D721Med (cell line): ENCODE measurements around the gene UCK2.

Source experiments
- DNase-seq: peaks from one replicate; pipeline ENCODE4 v3.0.0; 2011; ENCODE audit warnings: low spot score; ENCODE audit not compliant: insufficient read length
- FAIRE-seq: peaks from 2 replicates; lab custom pipeline; 2011; peaks lifted over from hg19 to GRCh38; lab: Jason Lieb, UNC
- CTCF ChIP-seq: IDR thresholded peaks from 2 replicates; pipeline ENCODE4 v1.5.1; 2012; ENCODE audit warnings: mild to moderate bottlenecking, control low read depth; ENCODE audit not compliant: insufficient read depth; ENCODE audit errors: missing control alignments

UCK2 gene

GRCh38 chr1:165954940-165955339, 127.5 kb downstream of the UCK2 start:
- peak; percentile 45 for DNase-seq
- FAIRE-seq = peak; percentile 87
- no peak for TF ChIP-seq CTCF

GRCh38 chr1:165958306-165958705, 130.9 kb downstream of the UCK2 start:
- peak; percentile 41 for FAIRE-seq
- no peak for DNase-seq
- TF ChIP-seq CTCF = no peak

- FAIRE-seq (no peak), DNase-seq (no peak)
- TF ChIP-seq CTCF = no peak
These were observed 132.7 kb downstream of the UCK2 start for GRCh38 chr1:165960136-165960535.

GRCh38 chr1:165960881-165961280, 133.5 kb downstream of the UCK2 start:
- FAIRE-seq (no peak), DNase-seq (no peak)
- TF ChIP-seq CTCF = no peak
